Neutrophil (primary cell): Measurements from ENCODE around the gene KIAA0825.

Source experiments
- H3K27ac ChIP-seq: fragments of 200-600 bp; sonication (generic); 2 replicates; pipeline ENCODE4 v1.5.1; 2016; ENCODE audit warnings: mild to moderate bottlenecking, moderate library complexity
- H3K27me3 ChIP-seq: fragments of 200-600 bp; sonication (generic); 2 replicates; pipeline ENCODE4 v1.6.0; 2016; ENCODE audit warnings: mild to moderate bottlenecking
- H3K36me3 ChIP-seq: fragments of 200-600 bp; sonication (generic); 2 replicates; pipeline ENCODE4 v1.5.1; 2017
- H3K4me1 ChIP-seq, 2 experiments: fragments of 200-600 bp in 1 of 2; sonication (generic) in 1 of 2; 1 replicate in 1 of 2; 2 replicates in 1 of 2; pipeline versions ENCODE4 v1.5.1 to v1.6.1; 2013 to 2016; ENCODE audit warnings: low read depth in 1 of 2, low read length in 1 of 2, mild to moderate bottlenecking in 1 of 2, moderate library complexity in 1 of 2; ENCODE audit not compliant: control insufficient read depth in 1 of 2, insufficient read depth in 1 of 2
- H3K4me3 ChIP-seq, 2 experiments: fragments of 200-600 bp in 1 of 2; sonication (generic) in 1 of 2; 1 replicate in 1 of 2; 2 replicates in 1 of 2; pipeline ENCODE4 v1.5.1; 2013 to 2016; ENCODE audit warnings: low read depth in 1 of 2, low read length in 1 of 2, mild to moderate bottlenecking in 1 of 2, moderate library complexity in 1 of 2
- H3K9me3 ChIP-seq: fragments of 200-600 bp; sonication (generic); 2 replicates; pipeline ENCODE4 v1.5.1; 2016
- CTCF ChIP-seq: fragments of 200-600 bp; sonication (generic); IDR thresholded peaks from 2 replicates; pipeline ENCODE4 v1.5.1; 2016; ENCODE audit warnings: antibody characterized with exemption

The KIAA0825 gene

GRCh38 chr5:94526706-94527105 is 91.7 kb downstream of the KIAA0825 start:
- no peaks in the 10 kb centered on the region for H3K4me1 ChIP-seq
- H3K9me3 ChIP-seq = no peaks in the 10 kb centered on the region
- no peak overlapping the region for H3K27ac ChIP-seq
- no peaks in the 10 kb centered on the region for H3K27me3 ChIP-seq
- no peaks in the 10 kb centered on the region for H3K36me3 ChIP-seq
- H3K4me3 ChIP-seq = no peak overlapping the region
- TF ChIP-seq CTCF = no peak

- Histone ChIP-seq H3K9me3 (no peaks in the 10 kb centered on the region), H3K4me3 (no peak overlapping the region), H3K27ac (no peak overlapping the region), H3K27me3 (no peaks in the 10 kb centered on the region), H3K36me3 (no peaks in the 10 kb centered on the region), H3K4me1 (no peaks in the 10 kb centered on the region)
- peak; percentile 69 for TF ChIP-seq CTCF
Measured at GRCh38 chr5:94524841-94525697, 93.3 kb downstream of the KIAA0825 start.

GRCh38 chr5:94523018-94523417 is 95.4 kb downstream of the KIAA0825 start:
- Histone ChIP-seq H3K4me3 (no peak overlapping the region), H3K4me1 (no peaks in the 10 kb centered on the region), H3K9me3 (no peaks in the 10 kb centered on the region), H3K36me3 (no peaks in the 10 kb centered on the region), H3K27ac (no peak overlapping the region), H3K27me3 (no peaks in the 10 kb centered on the region)
- TF ChIP-seq CTCF = no peak

GRCh38 chr5:94522117-94522516 is 96.3 kb downstream of the KIAA0825 start:
- H3K4me1 ChIP-seq = no peaks in the 10 kb centered on the region

More at GRCh38 chr5:94522117-94522516, 96.3 kb downstream of the KIAA0825 start:
- TF ChIP-seq CTCF = no peak
- no peaks in the 10 kb centered on the region for H3K9me3 ChIP-seq
- no peaks in the 10 kb centered on the region for H3K27me3 ChIP-seq
- no peaks in the 10 kb centered on the region for H3K36me3 ChIP-seq
- H3K4me3 ChIP-seq = no peak overlapping the region
- no peak overlapping the region for H3K27ac ChIP-seq
